Cortex of kidney (tissue), 1 donor: ENCODE measurements around the gene CNTFR.
"Not testable (repeated sequence)": the region's sequence is repeated elsewhere in the genome, so short reads cannot be mapped to it uniquely, and the experiment has no call there.

Source experiments
- DNase-seq: peaks from one replicate; lab custom pipeline; 2025; lab: John Stamatoyannopoulos, UW

Gene CNTFR

GRCh38 chr9:34589636-34590380 lies at the start of gene CNTFR:
TSS of gene CNTFR (minus strand) at chr9:34589724. CDS start at chr9:34568981, 20,743 bp downstream.
- no peak for DNase-seq

GRCh38 chr9:34639322-34639721 lies 49.8 kb upstream of the CNTFR start:
- DNase-seq, result not testable (repeated sequence)

GRCh38 chr9:34638138-34638445 lies 48.6 kb upstream of the CNTFR start:
- DNase-seq, result no peak

- DNase-seq, result peak; percentile 43
These were observed 48.0 kb upstream of the CNTFR start, which contains the start of gene SIGMAR1 for GRCh38 chr9:34637356-34638137. TSS of gene SIGMAR1 (minus strand) at chr9:34637787. CDS start at chr9:34637697, 90 bp downstream.

- no peak for DNase-seq
These were observed 47.3 kb upstream of the CNTFR start for GRCh38 chr9:34636791-34637355.

GRCh38 chr9:34635556-34635955 lies 46.0 kb upstream of the CNTFR start:
- no peak for DNase-seq

GRCh38 chr9:34634551-34635248 lies 45.2 kb upstream of the CNTFR start:
- DNase-seq, result no peak

- DNase-seq, result no peak
These were observed 44.5 kb upstream of the CNTFR start for GRCh38 chr9:34633851-34634550.

GRCh38 chr9:34633166-34633565 lies 43.6 kb upstream of the CNTFR start:
- no peak for DNase-seq

- no peak for DNase-seq
These were observed 41.1 kb upstream of the CNTFR start for GRCh38 chr9:34630402-34631154.

- DNase-seq, result no peak
These were observed 39.9 kb upstream of the CNTFR start for GRCh38 chr9:34629491-34629808.

- DNase-seq, result no peak
These were observed 39.3 kb upstream of the CNTFR start, which contains the start of gene ARID3C for GRCh38 chr9:34628656-34629490. TSS of gene ARID3C (minus strand) at chr9:34629066. CDS start at chr9:34628014, 1,052 bp downstream.

- DNase-seq, result no peak
These were observed 38.5 kb upstream of the CNTFR start for GRCh38 chr9:34627716-34628655.

- no peak for DNase-seq
These were observed 35.6 kb upstream of the CNTFR start for GRCh38 chr9:34625186-34625486.

GRCh38 chr9:34624475-34625185 lies 35.1 kb upstream of the CNTFR start:
- DNase-seq, result no peak

GRCh38 chr9:34623374-34624235 lies 34.1 kb upstream of the CNTFR start:
- no peak for DNase-seq
